ENCODE data around the gene MTCH2. TPM values are rescaled to one million over a fixed set of nuclear protein-coding genes. Genes with fewer than 3 reads are reported as not detected.

Gene MTCH2
- total RNA-seq, 1 experiment from 2014 or later: 160 TPM

DNA sequence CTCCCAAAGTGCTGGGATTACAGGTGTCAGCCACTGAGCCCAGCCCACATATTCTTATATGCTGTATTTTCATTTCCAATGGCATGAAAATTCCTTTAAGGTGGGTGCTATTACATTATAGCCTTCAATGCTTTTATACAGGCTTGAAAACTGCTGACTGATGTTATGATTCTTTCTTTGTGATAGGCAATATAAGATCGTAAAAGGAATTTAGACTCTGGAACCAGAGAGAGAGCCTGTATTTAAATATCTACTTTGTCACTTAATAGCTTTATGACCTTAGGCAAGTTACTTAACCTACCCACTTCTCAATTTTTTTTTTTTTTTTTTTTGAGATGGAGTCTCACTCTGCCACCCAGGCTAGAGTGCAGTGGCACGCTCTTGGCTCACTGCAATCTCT lies 46.6 kb upstream of the MTCH2 start (continued):
- TF ChIP-seq, protein P1, sequence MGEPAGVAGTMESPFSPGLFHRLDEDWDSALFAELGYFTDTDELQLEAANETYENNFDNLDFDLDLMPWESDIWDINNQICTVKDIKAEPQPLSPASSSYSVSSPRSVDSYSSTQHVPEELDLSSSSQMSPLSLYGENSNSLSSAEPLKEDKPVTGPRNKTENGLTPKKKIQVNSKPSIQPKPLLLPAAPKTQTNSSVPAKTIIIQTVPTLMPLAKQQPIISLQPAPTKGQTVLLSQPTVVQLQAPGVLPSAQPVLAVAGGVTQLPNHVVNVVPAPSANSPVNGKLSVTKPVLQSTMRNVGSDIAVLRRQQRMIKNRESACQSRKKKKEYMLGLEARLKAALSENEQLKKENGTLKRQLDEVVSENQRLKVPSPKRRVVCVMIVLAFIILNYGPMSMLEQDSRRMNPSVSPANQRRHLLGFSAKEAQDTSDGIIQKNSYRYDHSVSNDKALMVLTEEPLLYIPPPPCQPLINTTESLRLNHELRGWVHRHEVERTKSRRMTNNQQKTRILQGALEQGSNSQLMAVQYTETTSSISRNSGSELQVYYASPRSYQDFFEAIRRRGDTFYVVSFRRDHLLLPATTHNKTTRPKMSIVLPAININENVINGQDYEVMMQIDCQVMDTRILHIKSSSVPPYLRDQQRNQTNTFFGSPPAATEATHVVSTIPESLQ (CRISPR knock-in tag; IDR thresholded peaks at IDR 0.05): no peak
- TF ChIP-seq NFYB (CRISPR knock-in tag; conservative IDR thresholded peaks at IDR 0.05; ENCODE audit: low read depth): no peak
- TF ChIP-seq, protein P2, sequence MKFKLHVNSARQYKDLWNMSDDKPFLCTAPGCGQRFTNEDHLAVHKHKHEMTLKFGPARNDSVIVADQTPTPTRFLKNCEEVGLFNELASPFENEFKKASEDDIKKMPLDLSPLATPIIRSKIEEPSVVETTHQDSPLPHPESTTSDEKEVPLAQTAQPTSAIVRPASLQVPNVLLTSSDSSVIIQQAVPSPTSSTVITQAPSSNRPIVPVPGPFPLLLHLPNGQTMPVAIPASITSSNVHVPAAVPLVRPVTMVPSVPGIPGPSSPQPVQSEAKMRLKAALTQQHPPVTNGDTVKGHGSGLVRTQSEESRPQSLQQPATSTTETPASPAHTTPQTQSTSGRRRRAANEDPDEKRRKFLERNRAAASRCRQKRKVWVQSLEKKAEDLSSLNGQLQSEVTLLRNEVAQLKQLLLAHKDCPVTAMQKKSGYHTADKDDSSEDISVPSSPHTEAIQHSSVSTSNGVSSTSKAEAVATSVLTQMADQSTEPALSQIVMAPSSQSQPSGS (CRISPR knock-in tag; IDR thresholded peaks at IDR 0.05; ENCODE audit: borderline replicate concordance, low read depth): no peak

DNA sequence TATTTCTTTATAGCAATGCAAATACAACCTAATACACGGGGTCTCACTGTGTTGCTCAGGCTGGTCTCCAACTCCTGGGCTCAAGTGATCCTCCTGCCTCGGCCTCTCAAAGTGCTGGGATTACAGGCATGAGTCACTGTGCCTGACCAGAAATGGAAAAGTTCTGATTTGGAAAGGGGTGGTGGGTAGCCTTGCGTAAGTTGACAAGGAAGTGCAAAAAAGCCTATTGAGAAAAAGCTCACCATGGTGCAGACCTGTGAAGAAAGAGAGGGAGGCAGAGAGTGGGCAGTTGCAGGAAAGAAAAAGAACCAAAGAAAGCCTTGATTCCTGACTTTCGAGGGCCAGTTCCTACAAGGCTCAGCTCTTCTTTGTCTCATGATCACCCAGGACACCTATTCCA lies 45.8 kb upstream of the MTCH2 start:
- no peaks in the 10 kb centered on the region for H3K36me3 Mint-ChIP-seq
- CTCF ChIA-PET: no interaction called here
- DNase-seq (ENCODE audit: low spot score): no peak
- no peaks in the 10 kb centered on the region for H3K27me3 Mint-ChIP-seq (ENCODE audit: low read depth)
- no peak for ATAC-seq
- peaks cover 4% of the 10 kb centered on the region; the same call in 1 of the 2 replicates for H3K9me3 Mint-ChIP-seq
- POLR2A ChIA-PET: interaction anchor here (0.5 kb wide), 1 partner anchor 220 kb away, joined by 3 read pairs; no protein-coding TSS in a partner anchor
- H3K4me3 Mint-ChIP-seq: no peak overlapping the region
- H3K4me1 Mint-ChIP-seq: no peaks in the 10 kb centered on the region
- H3K27ac Mint-ChIP-seq: no peak overlapping the region
- no peak for TF ChIP-seq TCF7 (CRISPR knock-in tag; IDR thresholded peaks at IDR 0.05; ENCODE audit: low read depth)
- TF ChIP-seq, protein P3, sequence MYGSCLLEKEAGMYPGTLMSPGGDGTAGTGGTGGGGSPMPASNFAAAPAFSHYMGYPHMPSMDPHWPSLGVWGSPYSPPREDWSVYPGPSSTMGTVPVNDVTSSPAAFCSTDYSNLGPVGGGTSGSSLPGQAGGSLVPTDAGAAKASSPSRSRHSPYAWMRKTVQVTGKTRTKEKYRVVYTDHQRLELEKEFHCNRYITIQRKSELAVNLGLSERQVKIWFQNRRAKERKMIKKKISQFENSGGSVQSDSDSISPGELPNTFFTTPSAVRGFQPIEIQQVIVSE (CRISPR knock-in tag; IDR thresholded peaks at IDR 0.05; ENCODE audit: borderline replicate concordance): no peak
- TF ChIP-seq, protein P4, sequence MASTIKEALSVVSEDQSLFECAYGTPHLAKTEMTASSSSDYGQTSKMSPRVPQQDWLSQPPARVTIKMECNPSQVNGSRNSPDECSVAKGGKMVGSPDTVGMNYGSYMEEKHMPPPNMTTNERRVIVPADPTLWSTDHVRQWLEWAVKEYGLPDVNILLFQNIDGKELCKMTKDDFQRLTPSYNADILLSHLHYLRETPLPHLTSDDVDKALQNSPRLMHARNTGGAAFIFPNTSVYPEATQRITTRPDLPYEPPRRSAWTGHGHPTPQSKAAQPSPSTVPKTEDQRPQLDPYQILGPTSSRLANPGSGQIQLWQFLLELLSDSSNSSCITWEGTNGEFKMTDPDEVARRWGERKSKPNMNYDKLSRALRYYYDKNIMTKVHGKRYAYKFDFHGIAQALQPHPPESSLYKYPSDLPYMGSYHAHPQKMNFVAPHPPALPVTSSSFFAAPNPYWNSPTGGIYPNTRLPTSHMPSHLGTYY (CRISPR knock-in tag; IDR thresholded peaks at IDR 0.05): no peak
- no peak for TF ChIP-seq HMGA2 (CRISPR knock-in tag; IDR thresholded peaks at IDR 0.05)
- TF ChIP-seq, protein P2 (CRISPR knock-in tag; IDR thresholded peaks at IDR 0.05; ENCODE audit: borderline replicate concordance, low read depth): no peak
- TF ChIP-seq ZNF396 (CRISPR knock-in tag; IDR thresholded peaks at IDR 0.05; ENCODE audit: borderline replicate concordance): no peak
- TF ChIP-seq, protein P5, sequence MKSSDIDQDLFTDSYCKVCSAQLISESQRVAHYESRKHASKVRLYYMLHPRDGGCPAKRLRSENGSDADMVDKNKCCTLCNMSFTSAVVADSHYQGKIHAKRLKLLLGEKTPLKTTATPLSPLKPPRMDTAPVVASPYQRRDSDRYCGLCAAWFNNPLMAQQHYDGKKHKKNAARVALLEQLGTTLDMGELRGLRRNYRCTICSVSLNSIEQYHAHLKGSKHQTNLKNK (CRISPR knock-in tag; IDR thresholded peaks at IDR 0.05): no peak
- TF ChIP-seq TEAD4 (CRISPR knock-in tag; IDR thresholded peaks at IDR 0.05): no peak
- no peak for TF ChIP-seq ELF4 (CRISPR knock-in tag; IDR thresholded peaks at IDR 0.05; ENCODE audit: low read depth)
- TF ChIP-seq NR2C2 (CRISPR knock-in tag; IDR thresholded peaks at IDR 0.05): no peak
- TF ChIP-seq, protein P6, sequence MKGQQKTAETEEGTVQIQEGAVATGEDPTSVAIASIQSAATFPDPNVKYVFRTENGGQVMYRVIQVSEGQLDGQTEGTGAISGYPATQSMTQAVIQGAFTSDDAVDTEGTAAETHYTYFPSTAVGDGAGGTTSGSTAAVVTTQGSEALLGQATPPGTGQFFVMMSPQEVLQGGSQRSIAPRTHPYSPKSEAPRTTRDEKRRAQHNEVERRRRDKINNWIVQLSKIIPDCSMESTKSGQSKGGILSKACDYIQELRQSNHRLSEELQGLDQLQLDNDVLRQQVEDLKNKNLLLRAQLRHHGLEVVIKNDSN (CRISPR knock-in tag; IDR thresholded peaks at IDR 0.05): no peak
- TF ChIP-seq, protein P7, sequence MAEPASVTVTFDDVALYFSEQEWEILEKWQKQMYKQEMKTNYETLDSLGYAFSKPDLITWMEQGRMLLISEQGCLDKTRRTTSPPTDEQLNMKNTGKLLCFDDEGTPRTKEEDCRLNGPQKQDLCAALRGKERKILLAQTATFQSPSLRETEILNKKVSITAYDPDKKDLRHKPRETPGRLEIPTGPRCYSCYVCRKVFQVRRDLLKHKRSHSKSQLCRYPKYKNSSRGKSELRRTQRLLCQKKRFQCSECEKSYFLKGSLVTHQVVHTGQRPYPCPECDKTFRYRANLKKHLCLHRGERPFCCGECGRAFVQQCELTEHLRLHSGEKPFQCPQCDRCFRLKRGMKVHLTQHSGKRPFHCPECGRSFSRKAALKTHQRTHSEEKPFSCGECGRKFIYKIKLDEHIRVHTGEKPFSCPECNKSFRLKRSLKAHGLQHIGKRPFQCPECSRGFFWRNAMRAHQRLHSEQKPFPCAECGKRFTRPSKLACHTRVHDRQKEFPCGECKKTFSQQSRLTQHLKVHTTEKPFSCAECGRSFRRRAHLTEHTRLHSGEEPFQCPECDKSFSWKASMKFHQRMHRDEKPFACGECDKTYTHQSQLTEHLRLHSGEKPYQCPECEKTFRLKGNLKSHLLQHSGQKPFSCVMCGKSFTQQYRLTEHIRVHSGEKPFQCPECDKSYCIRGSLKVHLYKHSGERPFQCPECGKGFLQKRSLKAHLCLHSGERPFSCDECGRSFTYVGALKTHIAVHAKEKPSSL (CRISPR knock-in tag; conservative IDR thresholded peaks at IDR 0.05): no peak
- TF ChIP-seq GRHL2 (CRISPR knock-in tag; IDR thresholded peaks at IDR 0.05; ENCODE audit: insufficient replicate concordance, severe bottlenecking): no peak
- TF ChIP-seq, protein P8, sequence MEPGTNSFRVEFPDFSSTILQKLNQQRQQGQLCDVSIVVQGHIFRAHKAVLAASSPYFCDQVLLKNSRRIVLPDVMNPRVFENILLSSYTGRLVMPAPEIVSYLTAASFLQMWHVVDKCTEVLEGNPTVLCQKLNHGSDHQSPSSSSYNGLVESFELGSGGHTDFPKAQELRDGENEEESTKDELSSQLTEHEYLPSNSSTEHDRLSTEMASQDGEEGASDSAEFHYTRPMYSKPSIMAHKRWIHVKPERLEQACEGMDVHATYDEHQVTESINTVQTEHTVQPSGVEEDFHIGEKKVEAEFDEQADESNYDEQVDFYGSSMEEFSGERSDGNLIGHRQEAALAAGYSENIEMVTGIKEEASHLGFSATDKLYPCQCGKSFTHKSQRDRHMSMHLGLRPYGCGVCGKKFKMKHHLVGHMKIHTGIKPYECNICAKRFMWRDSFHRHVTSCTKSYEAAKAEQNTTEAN (CRISPR knock-in tag; IDR thresholded peaks at IDR 0.05): no peak
- TF ChIP-seq, protein P9, sequence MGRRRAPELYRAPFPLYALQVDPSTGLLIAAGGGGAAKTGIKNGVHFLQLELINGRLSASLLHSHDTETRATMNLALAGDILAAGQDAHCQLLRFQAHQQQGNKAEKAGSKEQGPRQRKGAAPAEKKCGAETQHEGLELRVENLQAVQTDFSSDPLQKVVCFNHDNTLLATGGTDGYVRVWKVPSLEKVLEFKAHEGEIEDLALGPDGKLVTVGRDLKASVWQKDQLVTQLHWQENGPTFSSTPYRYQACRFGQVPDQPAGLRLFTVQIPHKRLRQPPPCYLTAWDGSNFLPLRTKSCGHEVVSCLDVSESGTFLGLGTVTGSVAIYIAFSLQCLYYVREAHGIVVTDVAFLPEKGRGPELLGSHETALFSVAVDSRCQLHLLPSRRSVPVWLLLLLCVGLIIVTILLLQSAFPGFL (CRISPR knock-in tag; IDR thresholded peaks at IDR 0.05; ENCODE audit: borderline replicate concordance): no peak
- no peak for TF ChIP-seq ZNF121 (CRISPR knock-in tag; IDR thresholded peaks at IDR 0.05)
- TF ChIP-seq, protein P10, sequence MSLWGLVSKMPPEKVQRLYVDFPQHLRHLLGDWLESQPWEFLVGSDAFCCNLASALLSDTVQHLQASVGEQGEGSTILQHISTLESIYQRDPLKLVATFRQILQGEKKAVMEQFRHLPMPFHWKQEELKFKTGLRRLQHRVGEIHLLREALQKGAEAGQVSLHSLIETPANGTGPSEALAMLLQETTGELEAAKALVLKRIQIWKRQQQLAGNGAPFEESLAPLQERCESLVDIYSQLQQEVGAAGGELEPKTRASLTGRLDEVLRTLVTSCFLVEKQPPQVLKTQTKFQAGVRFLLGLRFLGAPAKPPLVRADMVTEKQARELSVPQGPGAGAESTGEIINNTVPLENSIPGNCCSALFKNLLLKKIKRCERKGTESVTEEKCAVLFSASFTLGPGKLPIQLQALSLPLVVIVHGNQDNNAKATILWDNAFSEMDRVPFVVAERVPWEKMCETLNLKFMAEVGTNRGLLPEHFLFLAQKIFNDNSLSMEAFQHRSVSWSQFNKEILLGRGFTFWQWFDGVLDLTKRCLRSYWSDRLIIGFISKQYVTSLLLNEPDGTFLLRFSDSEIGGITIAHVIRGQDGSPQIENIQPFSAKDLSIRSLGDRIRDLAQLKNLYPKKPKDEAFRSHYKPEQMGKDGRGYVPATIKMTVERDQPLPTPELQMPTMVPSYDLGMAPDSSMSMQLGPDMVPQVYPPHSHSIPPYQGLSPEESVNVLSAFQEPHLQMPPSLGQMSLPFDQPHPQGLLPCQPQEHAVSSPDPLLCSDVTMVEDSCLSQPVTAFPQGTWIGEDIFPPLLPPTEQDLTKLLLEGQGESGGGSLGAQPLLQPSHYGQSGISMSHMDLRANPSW (CRISPR knock-in tag; conservative IDR thresholded peaks at IDR 0.05; ENCODE audit: low read depth): no peak

Data from WTC11 (cell line).